ENCODE measurements around the gene TPRG1L.
"Not testable (repeated sequence)": the region's sequence is repeated elsewhere in the genome, so short reads cannot be mapped to it uniquely, and the experiment has no call there.

Gene TPRG1L

GRCh38 chr1:3624200-3625136, at the start of gene TPRG1L:
TPRG1L (plus strand) TSS chr1:3625015; CDS start chr1:3625073, 58 bp downstream.
- DNase-seq (ENCODE audit: low read depth, low spot score) = peak; percentile 98

DNA sequence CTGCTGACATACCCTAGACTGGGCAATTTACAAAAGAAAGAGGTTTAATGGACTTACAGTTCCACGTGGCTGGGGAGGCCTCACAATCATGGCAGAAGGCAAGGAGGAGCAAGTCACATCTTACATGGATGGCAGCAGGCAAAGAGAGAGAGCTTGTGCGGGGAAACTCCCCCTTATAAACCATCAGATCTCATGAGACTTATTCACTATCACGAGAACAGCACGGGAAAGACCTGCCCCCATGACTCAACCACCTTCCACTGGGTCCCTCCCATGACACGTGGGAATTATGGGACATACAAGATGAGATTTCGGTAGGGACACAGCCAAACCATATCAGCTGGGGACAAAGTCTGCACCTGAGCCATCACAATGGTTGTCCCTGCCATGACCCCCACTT, 49.3 kb upstream of the TPRG1L start:
- not testable (repeated sequence) for DNase-seq (ENCODE audit: low read depth, low spot score)

- DNase-seq (ENCODE audit: low read depth, low spot score) = no peak
These were observed 48.8 kb upstream of the TPRG1L start for GRCh38 chr1:3575993-3576392.

DNA sequence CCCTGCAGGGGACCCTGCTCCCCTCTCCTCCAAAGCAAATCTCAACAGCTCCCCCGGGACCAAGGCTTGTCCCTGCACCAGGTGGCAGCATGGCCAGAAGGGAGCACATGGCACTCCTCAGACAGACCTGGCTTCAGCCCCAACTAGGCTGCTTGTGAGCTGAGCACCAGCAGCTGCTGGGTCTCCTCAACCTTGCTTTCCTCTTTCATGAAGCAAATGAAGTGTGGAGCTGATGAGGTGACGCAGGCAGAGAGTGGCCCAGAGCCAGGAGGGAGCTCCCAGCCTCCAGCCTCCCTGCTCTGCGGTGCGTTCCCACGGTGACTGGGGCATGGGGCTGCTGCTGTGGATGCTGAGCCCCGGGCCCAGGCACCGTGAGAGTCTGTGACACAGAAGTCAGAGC, 47.5 kb upstream of the TPRG1L start:
- DNase-seq (ENCODE audit: low read depth, low spot score) = no peak

- DNase-seq (ENCODE audit: low read depth, low spot score) = no peak
These were observed 46.9 kb upstream of the TPRG1L start for GRCh38 chr1:3577711-3578432.

GRCh38 chr1:3578433-3578805, 46.4 kb upstream of the TPRG1L start:
- no peak for DNase-seq (ENCODE audit: low read depth, low spot score)

- no peak for DNase-seq (ENCODE audit: low read depth, low spot score)
These were observed 45.9 kb upstream of the TPRG1L start for GRCh38 chr1:3578906-3579305.

DNA sequence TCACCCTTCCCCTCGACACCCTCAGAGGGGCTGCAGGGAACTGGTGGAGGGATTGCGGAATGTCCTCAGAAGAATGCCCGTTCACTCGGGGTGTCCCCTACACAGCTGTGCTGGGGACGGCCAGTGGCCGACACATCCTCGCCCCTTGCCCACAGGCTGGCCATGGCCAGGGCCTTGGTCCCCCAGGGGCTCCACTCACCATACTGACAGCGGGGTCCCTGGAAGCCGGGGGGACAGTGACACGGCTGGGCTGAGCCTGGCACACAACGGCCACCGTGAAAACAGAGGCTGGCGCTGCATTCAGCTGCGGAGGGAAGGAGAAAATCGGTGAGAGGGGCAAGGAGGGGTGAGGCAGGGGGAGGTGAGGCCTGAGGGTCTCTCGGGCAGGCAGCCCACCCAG, 45.2 kb upstream of the TPRG1L start:
- no peak for DNase-seq (ENCODE audit: low read depth, low spot score)

- DNase-seq (ENCODE audit: low read depth, low spot score) = no peak
These were observed 44.6 kb upstream of the TPRG1L start for GRCh38 chr1:3580231-3580630.

DNA sequence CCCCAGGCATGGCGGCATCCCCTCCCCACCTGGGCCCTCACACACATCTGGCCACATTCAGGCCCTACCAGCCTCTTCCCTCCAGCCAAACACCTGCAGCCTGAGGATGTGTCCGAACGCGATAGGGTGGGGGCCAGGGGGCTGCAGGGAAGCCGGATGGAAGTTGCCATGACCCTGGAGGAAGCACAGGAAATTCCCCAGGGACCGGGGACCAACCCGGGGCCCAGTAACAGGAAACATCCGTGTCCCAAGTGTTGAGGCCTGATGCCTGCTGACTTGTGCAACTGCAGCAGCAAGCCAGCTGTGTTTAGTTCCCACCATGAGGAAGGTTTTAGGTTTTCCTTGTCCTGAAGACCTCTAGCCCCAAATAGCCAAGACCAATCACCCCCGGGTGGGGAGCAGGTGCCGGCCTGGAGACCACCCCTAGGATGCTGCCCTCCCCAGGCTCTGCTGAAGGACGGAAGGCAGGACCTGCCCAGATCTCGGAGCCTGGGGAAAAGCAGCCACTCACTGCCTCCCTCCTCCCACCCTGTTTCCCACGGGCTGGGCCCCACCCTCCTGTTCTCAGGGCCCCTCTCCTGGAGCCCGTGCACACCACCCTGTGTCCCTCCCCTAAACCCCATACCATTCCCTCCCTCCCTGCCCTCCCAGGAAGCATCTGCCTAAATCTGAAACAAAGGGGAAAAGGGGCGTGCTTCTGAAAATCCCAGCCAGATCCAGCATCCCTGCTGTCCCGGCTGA, 43.3 kb upstream of the TPRG1L start:
- no peak for DNase-seq (ENCODE audit: low read depth, low spot score)

DNA sequence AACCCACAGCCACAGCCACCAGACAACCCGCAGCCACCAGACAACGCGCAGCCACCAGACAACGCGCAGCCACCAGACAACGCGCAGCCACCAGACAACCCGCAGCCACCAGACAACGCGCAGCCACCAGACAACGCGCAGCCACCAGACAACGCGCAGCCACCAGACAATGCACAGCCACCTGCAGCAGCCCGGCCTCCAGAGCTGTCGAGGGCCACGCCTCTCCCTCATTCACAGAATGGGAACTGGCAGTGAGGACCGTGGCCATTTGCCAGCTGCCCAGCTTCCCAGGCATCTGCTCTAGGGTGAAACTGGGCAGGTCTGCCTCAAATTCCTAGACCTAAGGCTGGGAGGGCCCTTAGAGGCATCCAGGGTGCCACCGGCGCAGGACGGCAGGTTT, 41.1 kb upstream of the TPRG1L start:
- not testable (repeated sequence) for DNase-seq (ENCODE audit: low read depth, low spot score)

- DNase-seq (ENCODE audit: low read depth, low spot score) = no peak
These were observed 39.9 kb upstream of the TPRG1L start for GRCh38 chr1:3584915-3585314.

- DNase-seq (ENCODE audit: low read depth, low spot score) = not testable (repeated sequence)
These were observed 39.4 kb upstream of the TPRG1L start for GRCh38 chr1:3585353-3585868.

- DNase-seq (ENCODE audit: low read depth, low spot score) = no peak
These were observed 38.8 kb upstream of the TPRG1L start for GRCh38 chr1:3585940-3586568.

DNA sequence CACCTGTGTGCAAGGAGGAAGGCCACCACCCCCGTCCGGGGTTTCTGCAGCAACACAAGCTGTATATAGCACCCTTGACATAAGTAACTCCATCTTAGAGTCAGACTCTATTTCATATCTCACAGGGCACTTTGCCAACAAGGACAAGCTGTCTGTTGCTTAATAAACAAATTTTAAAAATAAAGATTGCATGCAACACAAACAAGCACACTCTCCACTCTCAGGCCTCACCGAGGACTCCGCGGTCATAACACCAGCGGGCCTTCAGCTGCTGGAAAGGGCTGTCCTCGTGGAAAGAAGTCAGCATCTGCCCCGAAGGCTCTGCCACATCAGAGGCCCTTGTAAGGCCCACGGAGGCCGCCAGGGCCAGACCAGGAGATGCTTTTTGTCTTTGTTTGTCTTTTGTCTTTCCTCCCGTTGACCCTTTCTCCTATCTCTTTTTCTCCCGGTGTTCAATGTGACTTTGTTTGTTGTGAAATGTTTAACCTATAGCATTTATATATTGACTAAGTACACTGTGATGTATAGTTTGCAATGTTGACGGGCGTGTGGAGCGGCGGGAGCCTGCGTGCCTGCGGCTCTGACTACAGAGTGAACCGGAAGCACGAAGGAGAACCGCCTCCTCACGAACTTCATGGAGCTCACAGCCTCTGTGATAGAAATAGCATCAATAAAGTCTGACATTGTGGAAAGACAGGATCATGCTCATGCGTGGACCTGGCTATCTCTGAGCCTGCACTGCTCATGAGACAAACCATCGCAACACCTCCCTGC, 37.6 kb upstream of the TPRG1L start:
- no peak for DNase-seq (ENCODE audit: low read depth, low spot score)

GRCh38 chr1:3588395-3588794, 36.4 kb upstream of the TPRG1L start:
- DNase-seq (ENCODE audit: low read depth, low spot score) = no peak

GRCh38 chr1:3590139-3590763, 34.6 kb upstream of the TPRG1L start:
- no peak for DNase-seq (ENCODE audit: low read depth, low spot score)

DNA sequence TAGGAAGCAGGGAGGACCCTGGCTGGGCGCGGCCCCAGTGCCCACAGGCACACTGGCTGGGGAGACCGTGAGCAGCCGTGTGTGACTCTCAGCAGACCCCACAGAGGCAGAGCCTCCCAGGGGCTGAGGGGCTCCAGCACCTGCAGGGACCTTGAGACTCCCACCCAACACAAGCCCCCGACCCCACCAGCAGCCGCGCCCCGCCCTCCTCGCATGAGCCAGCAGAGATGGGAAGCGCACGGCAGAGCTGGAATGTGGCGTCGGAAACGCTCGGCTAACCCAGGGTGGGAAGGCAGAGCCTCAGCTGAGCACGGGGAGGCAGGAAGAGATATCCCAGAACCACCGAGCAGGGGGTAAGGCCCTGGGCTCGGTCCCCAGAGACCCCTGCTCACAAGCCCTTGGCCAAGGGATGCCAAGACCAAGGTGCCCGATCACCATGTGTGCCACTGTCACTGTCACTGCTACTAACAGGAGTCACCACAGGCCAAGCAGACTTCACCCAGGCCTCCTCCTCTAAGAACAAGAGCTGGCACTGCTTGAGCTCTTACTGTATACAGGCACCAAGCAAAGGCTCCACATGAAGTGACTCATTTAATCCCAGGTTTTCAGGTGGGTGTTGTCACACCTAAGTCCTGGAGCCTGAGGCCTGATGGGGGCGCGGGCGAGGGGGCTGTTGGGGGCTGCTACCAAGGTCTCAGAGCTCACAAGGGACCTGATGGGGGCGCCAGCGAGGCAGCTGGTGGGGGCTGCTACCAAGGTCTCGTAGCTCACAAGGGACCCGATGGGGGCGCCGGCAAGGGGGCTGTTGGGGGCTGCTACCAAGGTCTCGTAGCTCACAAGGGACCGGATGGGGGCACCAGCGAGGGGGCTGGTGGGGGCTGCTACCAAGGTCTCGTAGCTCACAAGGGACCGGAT, 33.6 kb upstream of the TPRG1L start:
- DNase-seq (ENCODE audit: low read depth, low spot score) = no peak

GRCh38 chr1:3593334-3593733, 31.5 kb upstream of the TPRG1L start:
- DNase-seq (ENCODE audit: low read depth, low spot score) = no peak
